NCI-H524 (cell line): Measurements from ENCODE around the gene AADAC.
A peak's percentile ranks its signal among the peaks of the same experiment; 100 is the strongest.
"Not testable (repeated sequence)": the region's sequence is repeated elsewhere in the genome, so short reads cannot be mapped to it uniquely, and the experiment has no call there.

Experiments
- DNase-seq, 2 experiments: peaks; one replicate each; lab custom pipeline; 2025; lab: John Stamatoyannopoulos, UW

Gene AADAC, protein sequence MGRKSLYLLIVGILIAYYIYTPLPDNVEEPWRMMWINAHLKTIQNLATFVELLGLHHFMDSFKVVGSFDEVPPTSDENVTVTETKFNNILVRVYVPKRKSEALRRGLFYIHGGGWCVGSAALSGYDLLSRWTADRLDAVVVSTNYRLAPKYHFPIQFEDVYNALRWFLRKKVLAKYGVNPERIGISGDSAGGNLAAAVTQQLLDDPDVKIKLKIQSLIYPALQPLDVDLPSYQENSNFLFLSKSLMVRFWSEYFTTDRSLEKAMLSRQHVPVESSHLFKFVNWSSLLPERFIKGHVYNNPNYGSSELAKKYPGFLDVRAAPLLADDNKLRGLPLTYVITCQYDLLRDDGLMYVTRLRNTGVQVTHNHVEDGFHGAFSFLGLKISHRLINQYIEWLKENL

GRCh38 chr3:151813799-151814198 lies at the start of gene AADAC:
Gene AADAC (plus strand): TSS chr3:151814116. CDS start chr3:151814163, 47 bp downstream.
- DNase-seq = no peak

DNA sequence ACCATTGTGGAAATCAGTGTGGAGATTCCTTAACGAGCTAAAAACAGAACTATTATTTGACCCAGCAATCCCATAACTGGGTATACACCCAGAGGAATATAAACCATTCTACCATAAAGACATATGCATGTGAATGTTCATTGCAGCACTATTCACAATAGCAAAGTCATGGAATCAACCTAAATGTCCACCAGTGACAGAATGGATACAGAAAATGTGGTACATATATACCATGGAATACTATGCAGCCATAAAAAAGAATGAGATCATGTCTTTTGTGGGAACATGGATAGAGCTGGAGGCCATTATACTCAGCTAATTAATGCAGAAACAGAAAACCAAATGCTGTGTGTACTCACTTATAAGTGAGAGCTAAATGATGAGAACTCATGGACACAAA lies 49.2 kb upstream of the AADAC start:
- DNase-seq = not testable (repeated sequence)

DNA sequence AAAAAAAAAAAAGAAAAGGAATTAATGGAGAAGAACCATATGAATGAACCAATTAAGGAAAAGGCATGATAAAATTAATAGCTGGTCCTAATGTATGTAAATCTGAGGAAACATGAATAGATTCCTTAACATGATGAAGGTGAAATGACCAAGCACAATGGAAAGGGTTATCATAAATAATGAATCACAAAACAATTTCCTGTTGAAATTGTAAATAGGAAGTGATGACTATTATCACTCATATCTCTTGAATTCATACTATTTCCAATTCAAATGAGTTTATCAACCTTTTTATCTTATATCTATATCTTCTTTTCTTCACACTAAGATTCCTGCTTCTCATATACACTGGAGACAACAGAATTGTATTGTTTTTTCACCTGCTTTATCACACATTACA lies 48.2 kb upstream of the AADAC start:
- no peak for DNase-seq

GRCh38 chr3:151766454-151766853 lies 47.5 kb upstream of the AADAC start:
- DNase-seq = no peak

GRCh38 chr3:151768393-151768930 lies 45.5 kb upstream of the AADAC start:
- DNase-seq = no peak

DNA sequence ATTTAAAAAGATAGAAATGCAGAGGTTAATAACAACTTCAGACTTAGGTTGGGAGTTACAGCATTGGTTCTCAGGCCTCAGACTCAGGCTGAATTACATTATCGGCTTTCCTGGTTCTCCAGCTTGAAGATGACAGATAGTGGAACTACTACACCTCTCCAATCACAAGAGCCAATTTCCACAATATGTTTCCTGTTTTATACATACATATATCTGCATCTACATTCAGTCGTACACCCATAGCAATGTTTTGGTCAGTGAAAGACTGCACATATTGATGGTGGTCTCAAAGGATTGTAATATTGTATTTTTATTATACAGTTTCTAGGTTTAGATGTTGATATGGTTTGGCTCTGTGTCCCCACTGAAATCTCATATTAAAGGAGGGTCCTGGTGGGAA lies 44.7 kb upstream of the AADAC start:
- no peak for DNase-seq

- DNase-seq = no peak
These were observed 43.0 kb upstream of the AADAC start for GRCh38 chr3:151770956-151771355.

DNA sequence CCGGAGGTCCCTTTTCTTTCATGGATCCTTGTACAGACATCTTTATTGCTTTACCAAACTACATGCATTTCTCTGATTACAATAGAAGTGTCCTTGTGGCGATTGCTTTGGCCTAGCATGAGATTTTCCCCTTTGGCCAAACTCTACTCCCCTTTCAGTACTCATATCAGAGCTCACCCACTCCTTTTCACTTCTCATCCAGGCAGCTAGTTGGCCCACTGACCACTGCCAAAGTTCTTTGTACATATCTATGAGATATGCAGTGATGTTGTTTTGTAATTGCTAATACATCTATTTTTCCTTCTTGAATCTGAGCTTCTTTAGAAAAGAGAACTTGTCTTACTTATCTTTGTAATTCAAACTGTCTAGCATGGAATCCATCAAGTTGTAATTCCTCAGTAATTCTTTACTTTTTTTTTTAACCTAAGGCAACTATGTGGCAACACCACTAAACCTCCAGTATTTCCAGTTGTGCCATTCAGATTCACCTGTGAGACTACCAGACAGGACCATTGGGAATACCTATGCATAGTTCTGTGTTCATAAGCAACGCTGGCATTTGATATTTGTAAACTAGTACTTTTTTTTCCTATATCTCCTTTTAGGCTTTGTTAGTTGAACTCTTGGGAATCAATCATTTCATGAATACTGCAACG lies 41.0 kb upstream of the AADAC start:
- no peak for DNase-seq

DNA sequence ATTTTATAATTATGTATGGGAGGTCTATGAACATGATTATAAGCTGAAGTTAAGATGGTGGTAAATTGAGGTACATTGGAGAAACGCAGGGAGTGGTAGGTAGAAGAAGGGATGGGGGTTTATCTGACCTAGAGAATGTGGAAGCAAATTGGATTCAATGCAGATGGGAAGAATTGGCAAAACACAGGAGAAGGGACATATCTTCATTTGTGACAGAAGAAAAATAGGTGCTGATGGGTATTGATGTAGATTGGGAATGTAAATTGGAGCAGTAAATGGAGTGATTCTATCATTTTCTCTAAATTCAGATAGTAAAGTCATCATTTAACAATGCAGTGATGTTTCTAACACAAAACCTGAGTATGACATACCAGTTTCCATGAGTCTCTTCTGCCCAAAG lies 39.7 kb upstream of the AADAC start:
- no peak for DNase-seq

GRCh38 chr3:151774910-151775309 lies 39.0 kb upstream of the AADAC start:
- DNase-seq = no peak

GRCh38 chr3:151775314-151776258 lies 38.3 kb upstream of the AADAC start:
- no peak for DNase-seq

GRCh38 chr3:151776259-151776740 lies 37.6 kb upstream of the AADAC start:
- no peak for DNase-seq

GRCh38 chr3:151777880-151778279 lies 36.0 kb upstream of the AADAC start:
- peak in 1 of 2 experiments; percentile 44 for DNase-seq

- no peak for DNase-seq
These were observed 26.3 kb upstream of the AADAC start for GRCh38 chr3:151787626-151788025.

- no peak for DNase-seq
These were observed 25.5 kb upstream of the AADAC start for GRCh38 chr3:151788401-151788800.

GRCh38 chr3:151789853-151790463 lies 24.0 kb upstream of the AADAC start:
- DNase-seq = no peak

DNA sequence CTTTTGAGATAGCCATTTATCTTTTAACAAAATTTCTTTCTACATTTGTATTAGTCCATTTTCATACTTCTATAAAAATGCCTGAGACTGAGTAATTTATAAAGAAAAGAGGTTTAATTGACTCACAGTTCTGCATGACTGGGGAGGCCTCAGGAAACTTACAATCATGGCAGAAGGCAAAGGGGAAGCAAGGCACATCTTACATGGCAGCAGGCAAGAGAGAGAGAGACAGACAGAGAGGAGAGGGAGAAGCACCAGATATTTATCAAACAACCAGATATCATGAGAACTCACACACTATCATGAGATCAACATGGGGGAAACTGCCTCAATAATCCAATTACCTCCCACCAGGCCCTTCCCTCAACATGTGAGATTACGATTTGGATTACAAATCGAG lies 23.2 kb upstream of the AADAC start:
- not testable (repeated sequence) for DNase-seq

GRCh38 chr3:151792411-151792810 lies 21.5 kb upstream of the AADAC start:
- DNase-seq = no peak

GRCh38 chr3:151793636-151794035 lies 20.3 kb upstream of the AADAC start:
- no peak for DNase-seq

GRCh38 chr3:151794080-151794479 lies 19.8 kb upstream of the AADAC start:
- no peak for DNase-seq

DNA sequence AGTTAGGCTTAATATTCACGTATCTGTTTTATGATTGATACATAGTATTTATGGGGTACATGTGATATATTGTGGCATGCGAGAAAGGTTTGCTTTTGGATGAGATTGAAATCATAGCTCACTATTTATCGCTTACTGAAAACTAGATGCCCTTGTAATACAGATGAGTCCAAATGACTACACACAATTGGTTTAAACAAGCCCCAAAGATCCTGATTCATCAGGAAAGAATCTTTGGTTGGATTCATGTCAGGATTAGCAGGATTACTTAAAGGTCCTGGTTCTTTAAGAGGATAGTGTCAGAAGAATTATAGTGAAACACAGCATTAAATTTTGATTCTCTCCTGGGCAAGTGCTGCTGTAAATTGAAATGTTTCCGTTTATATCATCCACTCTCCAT lies 18.6 kb upstream of the AADAC start:
- no peak for DNase-seq
